ENCODE measurements around the gene MTMR4. TPM values are rescaled to one million over a fixed set of nuclear protein-coding genes. Genes with fewer than 3 reads are reported as not detected.
"Not testable (repeated sequence)": the region's sequence is repeated elsewhere in the genome, so short reads cannot be mapped to it uniquely, and the experiment has no call there.

The MTMR4 gene
- total RNA-seq, 1 experiment from 2014 or later = 33.5 TPM

DNA sequence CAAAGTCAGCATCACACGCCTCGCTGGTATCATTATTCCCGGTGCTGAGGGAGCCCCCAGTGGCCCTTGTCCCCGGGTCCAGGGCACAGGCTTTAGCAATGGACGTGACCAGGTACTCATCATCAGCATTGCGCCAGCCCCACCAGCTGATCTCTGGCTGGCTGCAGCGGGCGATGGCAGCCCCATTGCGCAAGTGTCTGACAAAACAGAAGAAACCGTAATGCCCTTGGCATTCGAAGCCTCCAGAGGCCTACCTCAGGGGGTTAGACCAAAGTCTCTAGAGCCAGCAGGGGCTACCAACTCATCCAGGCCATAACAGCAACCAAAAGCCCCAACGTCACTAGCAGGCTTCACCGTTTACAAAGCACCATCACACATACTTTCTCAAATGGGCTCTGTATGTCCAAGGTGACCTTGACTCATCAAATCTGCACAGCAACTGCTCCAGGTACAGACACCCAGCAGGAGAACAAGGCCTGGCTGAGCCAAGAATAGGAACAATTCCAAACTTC lies 7.3 kb downstream of the MTMR4 start:
- no TSS peak for BruUV-seq (replicated peaks)
- CTCF ChIA-PET = no interaction called here
- intact Hi-C loops (cut with micrococcal nuclease; ENCODE audit: unreplicated experiment) = no loop called here
- no peak for DNase-seq
- Mint-ChIP-seq H3K9me3 (ENCODE audit: low read depth, unreplicated experiment) (no peaks in the 10 kb centered on the region), H3K4me1 (ENCODE audit: low read depth, unreplicated experiment) (no peaks in the 10 kb centered on the region), H3K27me3 (ENCODE audit: unreplicated experiment) (no peaks in the 10 kb centered on the region), H3K4me3 (ENCODE audit: low read depth, unreplicated experiment) (no peak overlapping the region), H3K27ac (ENCODE audit: unreplicated experiment) (no peak overlapping the region), H3K36me3 (ENCODE audit: insufficient read depth, unreplicated experiment) (peaks cover 21% of the 10 kb centered on the region)
- TF ChIP-seq, protein P1, sequence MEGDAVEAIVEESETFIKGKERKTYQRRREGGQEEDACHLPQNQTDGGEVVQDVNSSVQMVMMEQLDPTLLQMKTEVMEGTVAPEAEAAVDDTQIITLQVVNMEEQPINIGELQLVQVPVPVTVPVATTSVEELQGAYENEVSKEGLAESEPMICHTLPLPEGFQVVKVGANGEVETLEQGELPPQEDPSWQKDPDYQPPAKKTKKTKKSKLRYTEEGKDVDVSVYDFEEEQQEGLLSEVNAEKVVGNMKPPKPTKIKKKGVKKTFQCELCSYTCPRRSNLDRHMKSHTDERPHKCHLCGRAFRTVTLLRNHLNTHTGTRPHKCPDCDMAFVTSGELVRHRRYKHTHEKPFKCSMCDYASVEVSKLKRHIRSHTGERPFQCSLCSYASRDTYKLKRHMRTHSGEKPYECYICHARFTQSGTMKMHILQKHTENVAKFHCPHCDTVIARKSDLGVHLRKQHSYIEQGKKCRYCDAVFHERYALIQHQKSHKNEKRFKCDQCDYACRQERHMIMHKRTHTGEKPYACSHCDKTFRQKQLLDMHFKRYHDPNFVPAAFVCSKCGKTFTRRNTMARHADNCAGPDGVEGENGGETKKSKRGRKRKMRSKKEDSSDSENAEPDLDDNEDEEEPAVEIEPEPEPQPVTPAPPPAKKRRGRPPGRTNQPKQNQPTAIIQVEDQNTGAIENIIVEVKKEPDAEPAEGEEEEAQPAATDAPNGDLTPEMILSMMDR (IDR thresholded peaks at IDR 0.05; ENCODE audit: unreplicated experiment) = no peak

GRCh38 chr17:58506354-58507080 lies 7.9 kb downstream of the MTMR4 start:
- DNase-seq = no peak
- TF ChIP-seq, protein P1 (IDR thresholded peaks at IDR 0.05; ENCODE audit: unreplicated experiment) = no peak
- Mint-ChIP-seq H3K27ac (ENCODE audit: unreplicated experiment) (no peak overlapping the region), H3K4me3 (ENCODE audit: low read depth, unreplicated experiment) (no peak overlapping the region), H3K36me3 (ENCODE audit: insufficient read depth, unreplicated experiment) (peaks cover 21% of the 10 kb centered on the region), H3K4me1 (ENCODE audit: low read depth, unreplicated experiment) (no peaks in the 10 kb centered on the region), H3K9me3 (ENCODE audit: low read depth, unreplicated experiment) (no peaks in the 10 kb centered on the region), H3K27me3 (ENCODE audit: unreplicated experiment) (no peaks in the 10 kb centered on the region)
- no TSS peak for BruUV-seq (replicated peaks)
- intact Hi-C loops (cut with micrococcal nuclease; ENCODE audit: unreplicated experiment) = no loop called here
- CTCF ChIA-PET = interaction anchor here (0.6 kb wide), 1 partner anchor 1112 kb away, joined by 3 read pairs; no protein-coding TSS in a partner anchor

DNA sequence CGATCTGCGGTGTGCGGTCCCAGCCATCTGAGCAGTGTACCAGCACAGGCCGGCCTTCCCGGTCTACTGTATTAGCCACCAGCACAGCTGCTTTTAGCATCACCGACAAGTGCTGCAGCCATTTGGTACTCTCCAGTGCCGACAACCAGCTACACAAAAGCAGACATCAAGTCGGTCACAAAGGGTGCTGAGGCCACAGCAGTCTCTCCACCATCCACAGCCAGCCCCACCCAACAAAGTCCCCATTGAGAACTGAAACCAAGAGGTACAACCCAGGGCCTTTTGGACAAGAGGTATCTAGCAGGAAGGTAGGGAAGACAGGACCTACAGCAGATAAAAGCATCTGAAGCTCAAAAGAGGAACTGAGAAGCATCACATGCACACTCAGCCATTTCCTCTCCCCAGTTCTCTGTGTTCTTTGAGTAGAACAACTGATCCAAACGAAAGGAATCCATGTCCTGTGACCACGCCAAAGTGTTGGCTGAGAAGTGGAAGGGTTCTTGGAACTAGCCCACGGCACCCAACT lies 9.5 kb downstream of the MTMR4 start:
- Mint-ChIP-seq H3K4me1 (ENCODE audit: low read depth, unreplicated experiment) (no peaks in the 10 kb centered on the region), H3K27me3 (ENCODE audit: unreplicated experiment) (no peaks in the 10 kb centered on the region), H3K4me3 (ENCODE audit: low read depth, unreplicated experiment) (no peak overlapping the region), H3K36me3 (ENCODE audit: insufficient read depth, unreplicated experiment) (peaks cover 18% of the 10 kb centered on the region), H3K9me3 (ENCODE audit: low read depth, unreplicated experiment) (no peaks in the 10 kb centered on the region), H3K27ac (ENCODE audit: unreplicated experiment) (no peak overlapping the region)
- intact Hi-C loops (cut with micrococcal nuclease; ENCODE audit: unreplicated experiment) = no loop called here
- TF ChIP-seq, protein P1 (IDR thresholded peaks at IDR 0.05; ENCODE audit: unreplicated experiment) = no peak
- no peak for DNase-seq
- CTCF ChIA-PET = no interaction called here
- BruUV-seq (replicated peaks) = no TSS peak

- CTCF ChIA-PET = no interaction called here
- DNase-seq = no peak
- Mint-ChIP-seq H3K9me3 (ENCODE audit: low read depth, unreplicated experiment) (no peaks in the 10 kb centered on the region), H3K27me3 (ENCODE audit: unreplicated experiment) (no peaks in the 10 kb centered on the region), H3K4me1 (ENCODE audit: low read depth, unreplicated experiment) (no peaks in the 10 kb centered on the region), H3K27ac (ENCODE audit: unreplicated experiment) (no peak overlapping the region), H3K4me3 (ENCODE audit: low read depth, unreplicated experiment) (no peak overlapping the region), H3K36me3 (ENCODE audit: insufficient read depth, unreplicated experiment) (peaks cover 19% of the 10 kb centered on the region)
- intact Hi-C loops (cut with micrococcal nuclease; ENCODE audit: unreplicated experiment) = no loop called here
- no TSS peak for BruUV-seq (replicated peaks)
- TF ChIP-seq, protein P1 (IDR thresholded peaks at IDR 0.05; ENCODE audit: unreplicated experiment) = no peak
Observed at GRCh38 chr17:58503866-58504265, 10.6 kb downstream of the MTMR4 start.

DNA sequence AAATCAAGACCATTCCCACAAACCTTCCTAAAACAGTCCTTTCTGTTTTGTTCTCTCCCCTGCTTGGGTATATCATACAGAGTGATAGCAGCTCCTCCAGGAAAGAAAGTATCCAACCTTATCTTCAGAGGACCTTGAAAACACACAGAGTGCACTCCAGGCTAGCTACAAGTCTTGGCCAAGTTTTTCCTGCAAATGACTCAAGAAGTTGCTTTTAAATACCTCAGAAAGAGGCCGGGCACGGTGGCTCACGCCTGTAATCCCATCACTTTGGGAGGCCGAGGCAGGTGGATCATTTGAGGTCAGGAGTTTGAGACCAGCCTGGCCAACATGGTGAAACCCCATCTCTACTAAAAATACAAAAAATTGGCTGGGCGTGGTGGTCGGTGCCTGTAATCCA lies 11.3 kb downstream of the MTMR4 start:
- DNase-seq; H3K4me3 Mint-ChIP-seq (ENCODE audit: low read depth, unreplicated experiment); BruUV-seq (replicated peaks); H3K4me1 Mint-ChIP-seq (ENCODE audit: low read depth, unreplicated experiment); intact Hi-C loops (cut with micrococcal nuclease; ENCODE audit: unreplicated experiment); H3K27me3 Mint-ChIP-seq (ENCODE audit: unreplicated experiment); H3K27ac Mint-ChIP-seq (ENCODE audit: unreplicated experiment); H3K9me3 Mint-ChIP-seq (ENCODE audit: low read depth, unreplicated experiment): not testable (repeated sequence)
- peaks cover 22% of the 10 kb centered on the region for H3K36me3 Mint-ChIP-seq (ENCODE audit: insufficient read depth, unreplicated experiment)
- CTCF ChIA-PET = interaction anchor here (0.5 kb wide), 1 partner anchor 98 kb away, joined by 3 read pairs; no protein-coding TSS in a partner anchor
